Upper lobe of right lung (tissue), 1 donor: ENCODE data around the gene G3BP1. TPM values are rescaled to one million over a fixed set of nuclear protein-coding genes. Genes with fewer than 3 reads are reported as not detected.

Experiments used
- ATAC-seq: fragments of 200-7000 bp; cut with Tn5 transposase; one replicate; pipeline ENCODE4 v1.9.1; 2020; ENCODE audit warnings: mild to moderate bottlenecking, moderate library complexity
- DNase-seq: peaks from one replicate; pipeline ENCODE4 v3.0.0-alpha.2; 2020
- H3K27ac ChIP-seq: fragments of 200-600 bp; one replicate; pipeline ENCODE4 v1.8.0; 2022
- H3K27me3 ChIP-seq: fragments of 200-600 bp; one replicate; pipeline ENCODE4 v1.8.0; 2022; ENCODE audit warnings: mild to moderate bottlenecking
- H3K36me3 ChIP-seq: fragments of 200-600 bp; one replicate; pipeline ENCODE4 v1.8.0; 2022
- H3K4me1 ChIP-seq: fragments of 200-600 bp; one replicate; pipeline ENCODE4 v1.8.0; 2022
- H3K4me3 ChIP-seq: fragments of 200-600 bp; one replicate; pipeline ENCODE4 v1.8.0; 2022; ENCODE audit warnings: mild to moderate bottlenecking
- H3K9me3 ChIP-seq: fragments of 200-600 bp; one replicate; pipeline ENCODE4 v1.8.0; 2022
- CTCF ChIP-seq: fragments of 200-600 bp; IDR thresholded peaks from one replicate; pipeline ENCODE4 v1.8.0; 2022; ENCODE audit warnings: antibody characterized with exemption
- intact Hi-C: fragments of 100-400 bp; cut with DNase I; formaldehyde crosslinking; loops from one replicate; pipeline ENCODE4 v1.11.0; 2022
- total RNA-seq: library from RNA; stranded (reverse); fragmentation: NEBNext Ultra II Directional; extraction: Animal tissue kit (Norgen Biotek cat#: 25700); gene quantifications from one replicate; pipeline ENCODE4 v1.2.1, GENCODE V29; 2021
- donor health status: DM: no; HTN: yes; CAD: no; lungs with severe emphysema.

The G3BP1 gene
- total RNA-seq, 1 donor from 2014 or later, result 158 TPM

DNA sequence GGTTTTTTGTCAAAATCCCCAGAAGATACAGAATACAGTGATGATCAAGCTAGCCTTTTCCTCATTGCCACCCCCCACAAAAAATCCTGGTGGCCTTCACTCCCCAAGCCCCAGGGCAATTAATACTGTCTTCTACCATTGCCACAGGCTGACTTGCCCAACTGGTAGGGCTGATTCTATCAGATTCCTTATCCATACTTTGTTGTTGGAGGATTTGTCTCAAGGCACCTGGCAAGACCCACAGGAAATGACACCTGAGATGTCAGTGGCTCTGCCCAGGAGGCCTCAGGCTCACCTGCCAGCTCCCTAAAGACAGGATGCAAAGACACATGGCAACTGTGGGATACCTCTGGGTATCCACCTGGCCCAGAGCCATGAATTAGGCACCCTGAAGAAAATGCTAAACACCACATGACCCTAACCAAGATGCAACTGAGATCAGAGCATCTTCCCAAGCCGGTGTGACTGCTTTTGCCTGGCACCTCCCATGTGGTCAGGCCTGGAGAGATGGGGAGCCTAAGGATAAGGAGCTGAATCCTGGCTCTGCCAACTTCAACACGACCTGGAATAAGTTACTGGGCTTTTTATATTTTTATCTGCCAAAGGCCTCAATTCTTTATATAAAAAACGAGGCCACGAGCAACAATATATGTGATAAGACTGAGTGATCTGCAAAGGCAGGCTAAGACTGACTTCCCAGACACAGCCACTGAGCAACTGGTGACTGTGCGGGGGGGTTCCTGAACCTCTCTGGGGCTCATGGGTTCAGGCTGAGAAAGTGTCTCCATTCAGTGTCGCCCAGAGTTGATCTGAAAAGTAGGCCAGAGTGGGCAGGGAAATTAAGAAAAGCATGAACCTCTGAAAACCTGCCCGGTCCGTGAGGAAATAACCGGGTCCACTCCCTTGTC is 14.3 kb upstream of the G3BP1 start:
- peak; percentile 29 for ATAC-seq
- TF ChIP-seq CTCF, result no peak
- intact Hi-C loops, result no loop called here
- Histone ChIP-seq H3K9me3 (no peaks in the 10 kb centered on the region), H3K36me3 (peaks cover 6% of the 10 kb centered on the region), H3K27me3 (no peaks in the 10 kb centered on the region), H3K4me1 (peaks cover 25% of the 10 kb centered on the region), H3K27ac (peak overlapping the region; percentile 87), H3K4me3 (peak overlapping the region; percentile 80)
- DNase-seq, result no peak

GRCh38 chr5:151758141-151758429 is 13.7 kb upstream of the G3BP1 start:
- H3K4me1 ChIP-seq, result peaks cover 25% of the 10 kb centered on the region
- no peaks in the 10 kb centered on the region for H3K9me3 ChIP-seq
- peaks cover 5% of the 10 kb centered on the region for H3K36me3 ChIP-seq
- peak overlapping the region; percentile 87 for H3K27ac ChIP-seq
- H3K4me3 ChIP-seq, result peak overlapping the region; percentile 80
- no peak for TF ChIP-seq CTCF
- intact Hi-C loops, result no loop called here
- ATAC-seq (peak; percentile 63), DNase-seq (peak; percentile 72)
- no peaks in the 10 kb centered on the region for H3K27me3 ChIP-seq

DNA sequence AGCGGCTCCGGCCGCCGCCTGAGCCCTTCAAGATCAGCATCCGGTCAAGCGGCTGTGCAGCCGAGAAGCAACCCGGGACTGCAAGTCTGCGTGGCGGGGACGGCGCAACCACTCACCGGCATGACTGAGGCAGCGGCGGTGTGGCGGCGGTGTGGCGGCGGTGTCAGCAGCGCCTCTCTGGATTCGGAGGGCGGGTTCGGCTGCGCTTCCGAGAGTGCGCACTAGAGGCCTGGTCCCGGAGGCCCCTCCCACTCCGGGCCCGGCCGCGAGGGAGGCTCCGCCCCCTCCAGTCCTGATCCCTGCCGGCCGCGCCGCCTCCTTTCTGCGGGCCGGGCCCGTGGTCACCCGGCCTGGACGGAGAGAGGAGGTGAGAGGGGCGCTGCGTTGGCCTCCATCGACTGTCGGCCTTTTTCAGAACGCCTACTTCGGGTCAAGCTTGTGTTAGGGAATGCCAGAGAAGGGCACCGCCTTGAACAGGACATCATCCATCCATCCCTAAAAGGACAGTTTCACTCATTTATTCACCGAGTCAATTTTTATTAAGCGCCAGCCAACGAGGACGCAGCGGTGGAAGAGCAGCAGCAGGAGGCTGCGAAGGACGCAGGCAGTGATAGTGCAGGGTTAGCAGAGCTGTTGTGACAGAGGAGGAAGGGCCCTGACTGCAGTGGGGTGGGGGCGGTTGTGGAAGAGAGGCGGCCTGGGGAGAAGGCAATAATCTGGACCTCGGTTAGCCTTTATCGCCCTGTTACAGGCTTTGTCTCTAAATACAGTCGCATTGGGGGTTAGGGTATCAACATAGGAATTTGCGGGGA is 13.1 kb upstream of the G3BP1 start, which contains the start of gene ATOX1:
Gene ATOX1 (minus strand): TSS at position 202 of the 812 bp plus-strand sequence. CDS start 80 bp downstream, at position 122.
- peak within 1 kb of the TSS; percentile 80 for H3K4me3 ChIP-seq
- H3K4me1 ChIP-seq, result peaks cover 25% of the 10 kb centered on the region
- no peak for TF ChIP-seq CTCF
- intact Hi-C loops, result no loop called here
- H3K27me3 ChIP-seq, result no peaks in the 10 kb centered on the region
- peak; percentile 99 for ATAC-seq
- DNase-seq, result peak; percentile 97
- H3K27ac ChIP-seq, result peak within 1 kb of the TSS; percentile 87
- H3K9me3 ChIP-seq, result no peaks in the 10 kb centered on the region
- H3K36me3 ChIP-seq, result no peaks in the 10 kb centered on the region

DNA sequence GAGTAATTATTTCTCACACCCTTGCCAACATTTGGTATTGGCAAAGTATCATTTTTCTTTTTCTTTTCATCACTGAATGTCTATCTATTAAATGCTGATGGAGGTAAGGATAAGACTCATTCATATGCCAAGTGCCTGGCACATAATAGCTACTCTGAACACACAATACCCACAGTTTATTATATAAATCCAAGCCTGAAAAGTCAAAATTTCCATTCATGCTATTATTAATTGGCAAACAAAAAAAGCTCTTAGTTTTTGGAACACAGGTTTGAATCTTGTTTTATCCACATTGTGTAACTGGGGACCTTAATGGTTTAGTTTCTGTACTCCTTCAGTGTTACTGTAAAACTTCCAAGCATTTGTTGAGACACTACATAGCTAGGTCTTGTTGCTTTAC is 7.0 kb upstream of the G3BP1 start:
- intact Hi-C loops, result no loop called here
- Histone ChIP-seq H3K27ac (no peak overlapping the region), H3K4me1 (peaks cover 4% of the 10 kb centered on the region), H3K27me3 (no peaks in the 10 kb centered on the region), H3K4me3 (no peak overlapping the region), H3K36me3 (no peaks in the 10 kb centered on the region), H3K9me3 (no peaks in the 10 kb centered on the region)
- TF ChIP-seq CTCF, result no peak
- no peak for DNase-seq
- no peak for ATAC-seq

DNA sequence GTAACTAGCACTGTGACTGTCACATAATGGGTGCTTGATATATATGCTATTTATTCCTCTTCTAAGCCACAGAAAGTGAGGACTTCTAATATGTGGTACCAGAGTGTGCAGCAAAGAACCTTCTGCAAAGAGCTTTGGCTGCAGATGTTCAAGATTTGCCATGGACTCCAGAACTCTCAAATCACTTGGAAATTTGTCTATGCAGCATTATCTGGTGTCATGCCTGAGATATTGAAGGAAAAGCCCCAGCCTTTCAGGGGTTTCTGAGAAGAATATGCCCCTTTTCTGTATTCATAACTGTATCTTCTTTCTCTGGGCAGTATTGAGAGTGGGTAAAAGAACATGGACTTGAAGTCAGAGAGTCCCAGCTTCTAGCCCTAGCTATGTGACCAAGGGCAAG is 4.8 kb upstream of the G3BP1 start:
- Histone ChIP-seq H3K9me3 (no peaks in the 10 kb centered on the region), H3K4me3 (no peak overlapping the region), H3K4me1 (peaks cover 11% of the 10 kb centered on the region), H3K36me3 (no peaks in the 10 kb centered on the region), H3K27ac (no peak overlapping the region), H3K27me3 (no peaks in the 10 kb centered on the region)
- ATAC-seq (no peak), DNase-seq (no peak)
- TF ChIP-seq CTCF, result no peak
- intact Hi-C loops, result no loop called here
